ENCODE results near the gene ADGRV1. TPM values are rescaled to one million over a fixed set of nuclear protein-coding genes. Genes with fewer than 3 reads are reported as not detected.

The ADGRV1 gene
- polyA plus RNA-seq, 1 donor from 2014 or later = 3.7 TPM

GRCh38 chr5:91126448-91126847 lies 567.9 kb downstream of the ADGRV1 start:
- no peaks in the 10 kb centered on the region for H3K9me2 ChIP-seq (ENCODE audit: insufficient read depth, low read length)
- H3K79me2 ChIP-seq (replicated peaks; ENCODE audit: insufficient read depth, low read length) = no peaks in the 10 kb centered on the region
- no peak overlapping the region for H3K4me2 ChIP-seq (ENCODE audit: low read length)
- no peaks in the 10 kb centered on the region for H3K27me3 ChIP-seq (ENCODE audit: insufficient read depth, low read depth, low read length)
- no peaks in the 10 kb centered on the region for H3F3A ChIP-seq (ENCODE audit: insufficient read depth, low read length, poor library complexity, severe bottlenecking)
- H3K9ac ChIP-seq (ENCODE audit: low read length) = no peak overlapping the region
- no peak overlapping the region for H3K4me3 ChIP-seq (ENCODE audit: low read length)
- H3K9me3 ChIP-seq (ENCODE audit: low read length) = no peaks in the 10 kb centered on the region
- no peak overlapping the region for H3K27ac ChIP-seq (ENCODE audit: low read length)
- no peak overlapping the region for H2AFZ ChIP-seq (ENCODE audit: low read depth, low read length)
- H4K20me1 ChIP-seq (ENCODE audit: insufficient read depth) = no peaks in the 10 kb centered on the region
- TF ChIP-seq MXI1 (conservative IDR thresholded peaks at IDR 0.05; ENCODE audit: poor library complexity, severe bottlenecking) = no peak
- TF ChIP-seq SMC3 (conservative IDR thresholded peaks at IDR 0.05; ENCODE audit: poor library complexity) = no peak
- no peak for TF ChIP-seq EP300 (conservative IDR thresholded peaks at IDR 0.05; ENCODE audit: poor library complexity, severe bottlenecking)
- no peak for TF ChIP-seq EZH2 (IDR thresholded peaks at IDR 0.05; ENCODE audit: borderline replicate concordance, insufficient read depth, low read length, poor library complexity, severe bottlenecking)
- no peak for TF ChIP-seq POLR2AphosphoS5 (IDR thresholded peaks at IDR 0.05)
- TF ChIP-seq TAF1 (IDR thresholded peaks at IDR 0.05; ENCODE audit: low read depth) = no peak
- no peak for TF ChIP-seq RAD21 (conservative IDR thresholded peaks at IDR 0.05)
- no peak for TF ChIP-seq CTCF (IDR thresholded peaks at IDR 0.05; ENCODE audit: poor library complexity, severe bottlenecking)
- no peak for TF ChIP-seq REST (IDR thresholded peaks at IDR 0.05; ENCODE audit: borderline replicate concordance)
- H3K36me3 ChIP-seq (ENCODE audit: insufficient read depth, low read length) = no peaks in the 10 kb centered on the region

GRCh38 chr5:91126888-91127287 lies 568.3 kb downstream of the ADGRV1 start:
- H4K20me1 ChIP-seq (ENCODE audit: insufficient read depth) = no peaks in the 10 kb centered on the region
- no peak overlapping the region for H3K9ac ChIP-seq (ENCODE audit: low read length)

More at GRCh38 chr5:91126888-91127287, 568.3 kb downstream of the ADGRV1 start:
- Histone ChIP-seq H3F3A (ENCODE audit: insufficient read depth, low read length, poor library complexity, severe bottlenecking) (no peaks in the 10 kb centered on the region), H3K27ac (ENCODE audit: low read length) (no peak overlapping the region), H3K27me3 (ENCODE audit: insufficient read depth, low read depth, low read length) (no peaks in the 10 kb centered on the region), H3K9me3 (ENCODE audit: low read length) (no peaks in the 10 kb centered on the region), H2AFZ (ENCODE audit: low read depth, low read length) (no peak overlapping the region), H3K79me2 (replicated peaks; ENCODE audit: insufficient read depth, low read length) (no peaks in the 10 kb centered on the region), H3K36me3 (ENCODE audit: insufficient read depth, low read length) (no peaks in the 10 kb centered on the region), H3K9me2 (ENCODE audit: insufficient read depth, low read length) (no peaks in the 10 kb centered on the region), H3K4me3 (ENCODE audit: low read length) (no peak overlapping the region), H3K4me2 (ENCODE audit: low read length) (no peak overlapping the region)
- TF ChIP-seq REST (IDR thresholded peaks at IDR 0.05; ENCODE audit: borderline replicate concordance) (no peak), RAD21 (conservative IDR thresholded peaks at IDR 0.05) (no peak), EZH2 (IDR thresholded peaks at IDR 0.05; ENCODE audit: borderline replicate concordance, insufficient read depth, low read length, poor library complexity, severe bottlenecking) (no peak), EP300 (conservative IDR thresholded peaks at IDR 0.05; ENCODE audit: poor library complexity, severe bottlenecking) (no peak), SMC3 (conservative IDR thresholded peaks at IDR 0.05; ENCODE audit: poor library complexity) (no peak), TAF1 (IDR thresholded peaks at IDR 0.05; ENCODE audit: low read depth) (no peak), CTCF (IDR thresholded peaks at IDR 0.05; ENCODE audit: poor library complexity, severe bottlenecking) (no peak), MXI1 (conservative IDR thresholded peaks at IDR 0.05; ENCODE audit: poor library complexity, severe bottlenecking) (no peak), POLR2AphosphoS5 (IDR thresholded peaks at IDR 0.05) (no peak)

Measured in neural cell (in vitro differentiated cells).